ENCODE results near the gene CIC.

The CIC gene

DNA sequence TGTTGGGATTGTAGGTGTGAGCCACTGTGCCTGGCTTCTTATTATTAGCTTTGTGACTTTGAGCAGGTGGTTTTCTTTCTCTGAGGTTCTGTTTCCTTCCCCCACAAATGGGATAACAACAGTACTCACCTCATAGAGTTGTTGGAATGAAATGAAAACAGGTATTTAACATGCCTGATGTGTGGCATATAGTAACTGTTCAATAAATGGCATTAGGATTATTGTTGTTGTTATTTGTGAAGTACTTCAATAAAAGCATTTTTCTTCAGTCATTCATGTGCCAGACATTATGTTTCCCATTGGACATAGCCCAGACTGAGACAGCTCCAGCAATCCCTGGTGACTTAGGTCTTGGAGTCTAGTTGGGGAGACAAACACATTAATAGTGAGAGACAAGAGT, 57.9 kb downstream of the CIC start:
- no peak overlapping the region for H3K27ac ChIP-seq (ENCODE audit: low read length)
- peak overlapping the region; percentile 92; the same call in 1 of the 2 replicates for H3K4me3 ChIP-seq (ENCODE audit: low read length)
- peak overlapping the region; percentile 92 for H3K4me2 ChIP-seq (ENCODE audit: low read length)
- peaks cover 24% of the 10 kb centered on the region for H3K79me2 ChIP-seq (ENCODE audit: low read length)
- no peaks in the 10 kb centered on the region for H3K9me3 ChIP-seq (ENCODE audit: insufficient read depth, low read length)
- TF ChIP-seq EZH2phosphoT487 (IDR thresholded peaks at IDR 0.05; ENCODE audit: low read depth) = no peak
- TF ChIP-seq, protein P1, sequence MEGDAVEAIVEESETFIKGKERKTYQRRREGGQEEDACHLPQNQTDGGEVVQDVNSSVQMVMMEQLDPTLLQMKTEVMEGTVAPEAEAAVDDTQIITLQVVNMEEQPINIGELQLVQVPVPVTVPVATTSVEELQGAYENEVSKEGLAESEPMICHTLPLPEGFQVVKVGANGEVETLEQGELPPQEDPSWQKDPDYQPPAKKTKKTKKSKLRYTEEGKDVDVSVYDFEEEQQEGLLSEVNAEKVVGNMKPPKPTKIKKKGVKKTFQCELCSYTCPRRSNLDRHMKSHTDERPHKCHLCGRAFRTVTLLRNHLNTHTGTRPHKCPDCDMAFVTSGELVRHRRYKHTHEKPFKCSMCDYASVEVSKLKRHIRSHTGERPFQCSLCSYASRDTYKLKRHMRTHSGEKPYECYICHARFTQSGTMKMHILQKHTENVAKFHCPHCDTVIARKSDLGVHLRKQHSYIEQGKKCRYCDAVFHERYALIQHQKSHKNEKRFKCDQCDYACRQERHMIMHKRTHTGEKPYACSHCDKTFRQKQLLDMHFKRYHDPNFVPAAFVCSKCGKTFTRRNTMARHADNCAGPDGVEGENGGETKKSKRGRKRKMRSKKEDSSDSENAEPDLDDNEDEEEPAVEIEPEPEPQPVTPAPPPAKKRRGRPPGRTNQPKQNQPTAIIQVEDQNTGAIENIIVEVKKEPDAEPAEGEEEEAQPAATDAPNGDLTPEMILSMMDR (IDR thresholded peaks at IDR 0.05; ENCODE audit: low read depth, low read length) = no peak
- peaks cover 11% of the 10 kb centered on the region for H3K4me1 ChIP-seq (ENCODE audit: low read length)
- H3K27me3 ChIP-seq (ENCODE audit: low read depth, low read length) = no peaks in the 10 kb centered on the region
- H4K20me1 ChIP-seq (ENCODE audit: insufficient read depth, low read length) = 0 out of 2 replicates have a peak, but pooled peaks cover 2% of the 10 kb centered on the region
- no peaks in the 10 kb centered on the region for H3K36me3 ChIP-seq (replicated peaks; ENCODE audit: low read depth, low read length)
- H2AFZ ChIP-seq (ENCODE audit: low read depth, low read length) = no peak overlapping the region
- no peak overlapping the region for H3K9ac ChIP-seq (ENCODE audit: low read length)

DNA sequence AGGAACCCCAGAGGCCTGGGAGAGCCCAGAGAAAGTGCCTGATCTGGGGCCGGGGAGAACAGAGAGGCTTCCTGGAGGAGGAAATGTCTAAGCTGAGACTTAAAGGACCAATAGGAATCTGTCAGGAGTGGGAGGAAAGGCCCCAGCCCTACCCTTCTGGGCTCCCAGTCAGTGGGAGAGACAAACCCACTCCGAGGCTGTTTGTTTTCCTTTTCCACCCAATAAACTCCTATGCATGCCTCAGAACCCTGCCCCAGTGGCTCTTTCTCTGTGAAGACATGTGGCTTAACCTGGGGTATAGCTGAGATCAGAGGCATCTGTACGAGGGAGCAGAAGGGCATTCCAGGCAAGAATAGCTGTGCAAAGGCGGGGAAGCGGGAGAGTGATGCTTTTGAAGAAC, 58.3 kb downstream of the CIC start:
- Histone ChIP-seq H3K4me2 (ENCODE audit: low read length) (peak overlapping the region; percentile 92; the same call in 1 of the 2 replicates), H4K20me1 (ENCODE audit: insufficient read depth, low read length) (0 out of 2 replicates have a peak, but pooled peaks cover 2% of the 10 kb centered on the region), H3K36me3 (replicated peaks; ENCODE audit: low read depth, low read length) (no peaks in the 10 kb centered on the region), H3K9me3 (ENCODE audit: insufficient read depth, low read length) (no peaks in the 10 kb centered on the region), H3K79me2 (ENCODE audit: low read length) (peaks cover 24% of the 10 kb centered on the region), H3K27ac (ENCODE audit: low read length) (no peak overlapping the region), H3K4me3 (ENCODE audit: low read length) (no peak overlapping the region), H2AFZ (ENCODE audit: low read depth, low read length) (no peak overlapping the region), H3K9ac (ENCODE audit: low read length) (no peak overlapping the region), H3K4me1 (ENCODE audit: low read length) (peaks cover 11% of the 10 kb centered on the region), H3K27me3 (ENCODE audit: low read depth, low read length) (no peaks in the 10 kb centered on the region)
- no peak for TF ChIP-seq EZH2phosphoT487 (IDR thresholded peaks at IDR 0.05; ENCODE audit: low read depth)
- TF ChIP-seq, protein P1 (IDR thresholded peaks at IDR 0.05; ENCODE audit: low read depth, low read length) = no peak

DNA sequence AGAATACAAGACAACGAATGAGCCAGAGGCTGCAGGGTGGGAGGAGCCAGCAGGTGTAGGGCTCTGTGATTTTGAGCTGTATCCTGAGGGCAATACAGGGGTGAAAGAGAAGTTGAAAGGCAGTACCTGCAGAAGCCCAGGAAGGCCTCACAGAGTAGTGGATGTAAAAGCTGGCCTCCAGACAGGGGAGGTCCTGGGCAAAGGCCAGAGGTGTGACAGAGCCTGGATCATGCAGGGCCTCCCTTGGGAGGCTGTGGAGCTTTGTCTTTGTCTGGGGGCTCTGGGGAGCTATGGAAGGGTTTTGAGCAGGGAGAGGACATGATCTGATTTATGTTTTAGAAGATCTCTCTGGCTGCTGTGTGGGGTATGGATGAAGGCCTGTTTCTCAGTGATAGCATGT, 59.1 kb downstream of the CIC start:
- H3K27ac ChIP-seq (ENCODE audit: low read length) = no peak overlapping the region
- H3K36me3 ChIP-seq (replicated peaks; ENCODE audit: low read depth, low read length) = no peaks in the 10 kb centered on the region
- H3K79me2 ChIP-seq (ENCODE audit: low read length) = peaks cover 24% of the 10 kb centered on the region
- 0 out of 2 replicates have a peak, but pooled peaks cover 2% of the 10 kb centered on the region for H4K20me1 ChIP-seq (ENCODE audit: insufficient read depth, low read length)
- no peak overlapping the region for H3K4me2 ChIP-seq (ENCODE audit: low read length)
- H2AFZ ChIP-seq (ENCODE audit: low read depth, low read length) = no peak overlapping the region
- H3K27me3 ChIP-seq (ENCODE audit: low read depth, low read length) = no peaks in the 10 kb centered on the region
- no peak overlapping the region for H3K4me3 ChIP-seq (ENCODE audit: low read length)
- H3K4me1 ChIP-seq (ENCODE audit: low read length) = peaks cover 11% of the 10 kb centered on the region
- H3K9ac ChIP-seq (ENCODE audit: low read length) = no peak overlapping the region
- TF ChIP-seq, protein P1 (IDR thresholded peaks at IDR 0.05; ENCODE audit: low read depth, low read length) = no peak
- TF ChIP-seq EZH2phosphoT487 (IDR thresholded peaks at IDR 0.05; ENCODE audit: low read depth) = no peak
- H3K9me3 ChIP-seq (ENCODE audit: insufficient read depth, low read length) = no peaks in the 10 kb centered on the region

DNA sequence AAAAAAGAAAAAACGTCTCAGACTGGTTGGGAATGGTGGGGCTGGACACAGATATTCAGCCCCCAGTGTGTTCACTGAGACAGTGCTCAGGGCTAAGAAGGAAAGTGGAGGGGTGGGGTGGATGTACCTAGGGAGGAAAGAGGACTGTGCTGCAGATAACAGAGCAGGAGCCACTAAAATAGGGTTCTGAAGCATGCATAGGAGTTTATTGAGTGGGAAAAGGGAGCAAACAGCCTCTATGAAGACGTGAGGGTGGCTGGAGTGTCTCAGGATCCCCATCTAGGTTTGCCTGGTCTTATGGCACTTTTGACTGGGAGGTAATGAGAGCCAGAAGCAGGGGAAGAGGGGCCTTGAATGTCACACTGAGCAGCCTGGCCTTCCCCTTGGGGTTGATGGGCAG, 59.8 kb downstream of the CIC start:
- peaks cover 24% of the 10 kb centered on the region for H3K79me2 ChIP-seq (ENCODE audit: low read length)
- no peaks in the 10 kb centered on the region for H3K27me3 ChIP-seq (ENCODE audit: low read depth, low read length)
- TF ChIP-seq EZH2phosphoT487 (IDR thresholded peaks at IDR 0.05; ENCODE audit: low read depth) = no peak
- TF ChIP-seq, protein P1 (IDR thresholded peaks at IDR 0.05; ENCODE audit: low read depth, low read length) = no peak
- no peak overlapping the region for H3K27ac ChIP-seq (ENCODE audit: low read length)
- H3K9ac ChIP-seq (ENCODE audit: low read length) = no peak overlapping the region
- H2AFZ ChIP-seq (ENCODE audit: low read depth, low read length) = no peak overlapping the region
- no peaks in the 10 kb centered on the region for H3K36me3 ChIP-seq (replicated peaks; ENCODE audit: low read depth, low read length)
- H3K4me3 ChIP-seq (ENCODE audit: low read length) = no peak overlapping the region
- H4K20me1 ChIP-seq (ENCODE audit: insufficient read depth, low read length) = 0 out of 2 replicates have a peak, but pooled peaks cover 2% of the 10 kb centered on the region
- H3K4me2 ChIP-seq (ENCODE audit: low read length) = no peak overlapping the region
- H3K9me3 ChIP-seq (ENCODE audit: insufficient read depth, low read length) = no peaks in the 10 kb centered on the region
- H3K4me1 ChIP-seq (ENCODE audit: low read length) = peaks cover 11% of the 10 kb centered on the region

Data from OCI-LY3 (cell line).